HG03066 (cell line): ENCODE results near the gene ZC3H10.
"Not testable (repeated sequence)": the region's sequence is repeated elsewhere in the genome, so short reads cannot be mapped to it uniquely, and the experiment has no call there.

Experiments used
- ATAC-seq: cut with Tn5 transposase; IDR thresholded peaks from one replicate; pipeline ENCODE4 v1.9.1; 2021; ENCODE audit warnings: low read depth; ENCODE audit not compliant: unreplicated experiment

ZC3H10 gene

GRCh38 chr12:56102683-56103065 is 15.4 kb upstream of the ZC3H10 start:
- ATAC-seq, result no peak

- ATAC-seq, result no peak
Observed at GRCh38 chr12:56103066-56103711, 14.9 kb upstream of the ZC3H10 start.

GRCh38 chr12:56103823-56104108 is 14.3 kb upstream of the ZC3H10 start:
- no peak for ATAC-seq

GRCh38 chr12:56104109-56104814 is 13.8 kb upstream of the ZC3H10 start, which contains the start of gene PA2G4:
Gene PA2G4 (plus strand): TSS chr12:56104559. CDS start chr12:56104738, 179 bp downstream.
- ATAC-seq, result peak; percentile 92

GRCh38 chr12:56104815-56105608 is 13.1 kb upstream of the ZC3H10 start:
- ATAC-seq, result peak; percentile 18

GRCh38 chr12:56105609-56105902 is 12.5 kb upstream of the ZC3H10 start:
- no peak for ATAC-seq

- no peak for ATAC-seq
Observed at GRCh38 chr12:56107242-56107641, 10.8 kb upstream of the ZC3H10 start.

- ATAC-seq, result no peak
Observed at GRCh38 chr12:56110571-56110970, 7.5 kb upstream of the ZC3H10 start.

GRCh38 chr12:56114084-56114483 is 4.0 kb upstream of the ZC3H10 start:
- ATAC-seq, result no peak

GRCh38 chr12:56115329-56115728 is 2.7 kb upstream of the ZC3H10 start:
- ATAC-seq, result no peak

GRCh38 chr12:56116267-56117081 is 1.6 kb upstream of the ZC3H10 start, which contains the start of gene RPL41:
Gene RPL41 (plus strand): TSS chr12:56116633.
- peak; percentile 39 for ATAC-seq

GRCh38 chr12:56117082-56117706 is 872 bp upstream of the ZC3H10 start:
- not testable (repeated sequence) for ATAC-seq

GRCh38 chr12:56118688-56119357 is 757 bp downstream of the ZC3H10 start:
- no peak for ATAC-seq

- no peak for ATAC-seq
Observed at GRCh38 chr12:56119361-56119796, 1.3 kb downstream of the ZC3H10 start.

- ATAC-seq, result no peak
Observed at GRCh38 chr12:56120158-56120846, 2.2 kb downstream of the ZC3H10 start.

- no peak for ATAC-seq
Observed at GRCh38 chr12:56121204-56121870, 3.3 kb downstream of the ZC3H10 start.

GRCh38 chr12:56122637-56123036 is 4.6 kb downstream of the ZC3H10 start:
- ATAC-seq, result no peak

GRCh38 chr12:56124133-56124532 is 6.1 kb downstream of the ZC3H10 start:
- ATAC-seq, result no peak
